K562 (cell line): ENCODE measurements around the gene CYP2W1.

Experiments used
- CBX3 ChIP-seq, 2 experiments: IDR thresholded peaks; 1 replicate in 1 of 2; 2 replicates in 1 of 2; pipeline ENCODE4 v1.6.1; 2012; ENCODE audit warnings: inconsistent platforms in 2 of 2, low read length in 2 of 2, borderline replicate concordance in 1 of 2, control low read depth in 1 of 2
- CBX5 ChIP-seq: IDR thresholded peaks from 2 replicates; pipeline ENCODE4 v1.6.1; 2014; ENCODE audit warnings: low read depth, borderline replicate concordance
- ESRRA ChIP-seq: fragments of 450-650 bp; IDR thresholded peaks from 2 replicates; pipeline ENCODE4 v1.6.1; 2014; ENCODE audit warnings: low read depth, mild to moderate bottlenecking, moderate library complexity, borderline replicate concordance
- PHF8 ChIP-seq: fragments of 200-600 bp; sonication (generic); IDR thresholded peaks from 2 replicates; pipeline ENCODE4 v1.6.1; 2012; ENCODE audit warnings: mixed run types, mild to moderate bottlenecking, inconsistent platforms, low read length, moderate library complexity, borderline replicate concordance
- STAT6 ChIP-seq: sonication (generic); formaldehyde crosslinking; IDR thresholded peaks from 2 replicates; pipeline ENCODE4 v1.8.1; 2023; ENCODE audit warnings: mild to moderate bottlenecking, missing genetic modification reagents
- TAF1 ChIP-seq: IDR thresholded peaks from 2 replicates; pipeline ENCODE4 v1.6.1; 2011; ENCODE audit warnings: mild to moderate bottlenecking, low read length, moderate library complexity; ENCODE audit not compliant: insufficient read depth, control insufficient read depth, severe bottlenecking; ENCODE audit errors: extremely low read depth
- ZNF274 ChIP-seq: IDR thresholded peaks from 2 replicates; pipeline ENCODE4 v1.6.1; 2011; ENCODE audit warnings: low read depth, mild to moderate bottlenecking, low read length, moderate library complexity, borderline replicate concordance
- ZNF282 ChIP-seq: sonication (generic); formaldehyde crosslinking; IDR thresholded peaks from 2 replicates; pipeline ENCODE4 v1.8.1; 2023; ENCODE audit warnings: missing genetic modification reagents
- ZNF445 ChIP-seq: fragments of 250-450 bp; sonication (Bioruptor Pico); IDR thresholded peaks from 2 replicates; pipeline ENCODE4 v1.4.0; 2020; ENCODE audit warnings: low read depth, mild to moderate bottlenecking, moderate library complexity
- ZNF655 ChIP-seq: fragments of 250-450 bp; sonication (Bioruptor Pico); IDR thresholded peaks from 2 replicates; pipeline ENCODE4 v1.5.0; 2021
- TF ChIP-seq, protein P1 (sequence below): sonication (generic); formaldehyde crosslinking; IDR thresholded peaks from 2 replicates; pipeline ENCODE4 v1.5.0; 2020; ENCODE audit warnings: missing genetic modification reagents

GRCh38 chr7:944744-945143 lies 38.2 kb upstream of the CYP2W1 start:
- no peak for TF ChIP-seq ZNF445 (CRISPR knock-in tag)
- TF ChIP-seq, protein P1, sequence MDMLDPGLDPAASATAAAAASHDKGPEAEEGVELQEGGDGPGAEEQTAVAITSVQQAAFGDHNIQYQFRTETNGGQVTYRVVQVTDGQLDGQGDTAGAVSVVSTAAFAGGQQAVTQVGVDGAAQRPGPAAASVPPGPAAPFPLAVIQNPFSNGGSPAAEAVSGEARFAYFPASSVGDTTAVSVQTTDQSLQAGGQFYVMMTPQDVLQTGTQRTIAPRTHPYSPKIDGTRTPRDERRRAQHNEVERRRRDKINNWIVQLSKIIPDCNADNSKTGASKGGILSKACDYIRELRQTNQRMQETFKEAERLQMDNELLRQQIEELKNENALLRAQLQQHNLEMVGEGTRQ (CRISPR knock-in tag): no peak
- no peak for TF ChIP-seq ZNF274
- no peak for TF ChIP-seq STAT6 (CRISPR knock-in tag)
- TF ChIP-seq TAF1: no peak
- TF ChIP-seq ZNF655 (CRISPR knock-in tag): no peak
- TF ChIP-seq PHF8: no peak
- TF ChIP-seq ZNF282 (CRISPR knock-in tag): no peak
- no peak for TF ChIP-seq CBX5
- TF ChIP-seq ESRRA: no peak
- no peak for TF ChIP-seq CBX3 (IDR thresholded peaks at IDR 0.05; ENCODE audit: borderline replicate concordance in 1 of 2, low read length in 2 of 2)
